Measurements from ENCODE around the gene HMX2.
A peak's percentile ranks its signal among the peaks of the same experiment; 100 is the strongest.

HMX2 gene, protein sequence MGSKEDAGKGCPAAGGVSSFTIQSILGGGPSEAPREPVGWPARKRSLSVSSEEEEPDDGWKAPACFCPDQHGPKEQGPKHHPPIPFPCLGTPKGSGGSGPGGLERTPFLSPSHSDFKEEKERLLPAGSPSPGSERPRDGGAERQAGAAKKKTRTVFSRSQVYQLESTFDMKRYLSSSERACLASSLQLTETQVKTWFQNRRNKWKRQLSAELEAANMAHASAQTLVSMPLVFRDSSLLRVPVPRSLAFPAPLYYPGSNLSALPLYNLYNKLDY

DNA sequence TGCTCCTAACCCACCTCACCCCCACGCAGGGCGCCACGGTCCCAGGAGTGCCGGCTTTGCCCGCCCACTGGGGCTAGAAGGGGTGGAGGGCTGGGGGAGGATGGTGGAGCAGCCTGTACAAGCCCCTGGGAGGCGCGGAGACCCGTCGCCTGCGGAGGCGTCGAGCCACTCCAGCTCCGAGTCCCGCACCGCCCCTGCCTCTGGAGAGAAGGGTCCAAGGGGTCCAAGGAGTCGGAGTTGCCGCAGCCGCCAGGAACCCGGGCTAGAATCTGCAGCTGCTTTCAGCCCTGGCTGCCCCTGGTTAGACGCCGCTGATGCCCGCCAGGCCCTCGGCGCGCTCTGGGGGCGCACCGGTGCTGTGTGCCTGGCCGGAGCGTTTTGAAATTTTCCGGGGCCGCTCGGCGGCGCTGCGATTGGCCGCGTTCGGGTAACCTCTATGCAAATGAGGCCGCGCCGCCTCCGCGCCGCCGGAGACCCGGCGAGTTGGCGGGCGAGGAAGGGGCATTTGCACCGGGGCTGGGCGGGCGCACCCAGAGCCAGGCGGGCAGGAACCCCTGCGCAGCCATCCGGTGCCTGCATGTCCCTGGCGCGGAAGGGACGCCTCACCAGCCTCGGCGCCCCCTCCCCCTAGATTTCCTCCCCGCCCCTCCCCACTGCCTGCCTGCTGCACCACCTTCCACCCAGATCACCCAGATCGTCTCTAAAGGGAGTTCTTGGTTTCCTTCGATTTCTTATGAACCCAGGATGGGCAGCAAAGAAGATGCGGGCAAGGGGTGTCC is at the start of gene HMX2:
TSS of gene HMX2 (plus strand) at position 502 of the 779 bp plus-strand sequence. CDS start at position 745, 243 bp downstream.
- DNase-seq (ENCODE audit: low spot score), result no peak

DNA sequence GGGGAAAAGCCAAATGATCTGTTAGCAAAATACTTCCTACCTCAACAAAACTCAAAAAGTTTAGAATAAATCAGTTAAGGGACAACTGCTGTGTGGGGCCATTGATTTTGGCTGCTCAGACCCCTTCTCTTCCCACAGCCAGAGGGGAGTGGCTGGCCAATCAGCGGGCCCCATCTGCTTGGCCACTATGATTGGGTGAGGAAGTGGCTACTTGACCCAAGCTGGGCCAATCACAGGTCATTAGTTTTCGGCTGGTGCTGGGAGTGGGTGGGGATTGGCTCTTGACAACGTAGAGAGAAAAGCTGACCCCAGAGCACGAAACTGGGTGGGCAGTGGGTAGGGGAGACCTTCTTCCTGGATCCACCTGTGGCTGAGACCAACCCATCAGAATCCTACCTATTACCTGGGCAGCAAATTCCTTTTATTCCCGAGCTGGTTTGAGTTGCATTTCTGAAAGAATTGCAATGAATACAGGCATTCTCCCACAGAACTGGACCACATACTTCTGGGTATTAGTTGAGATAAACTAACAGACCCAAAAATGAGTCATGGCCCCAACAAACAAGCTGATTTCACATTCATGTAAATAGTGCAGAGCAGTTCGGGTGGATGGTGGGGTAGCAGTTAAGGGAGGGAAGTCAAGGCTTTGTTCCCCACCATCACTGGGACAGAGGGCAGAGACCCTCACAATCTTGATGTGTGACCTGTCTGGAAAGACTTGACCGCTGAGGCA is 47.7 kb upstream of the HMX2 start:
- no peak for DNase-seq (ENCODE audit: low spot score)

DNA sequence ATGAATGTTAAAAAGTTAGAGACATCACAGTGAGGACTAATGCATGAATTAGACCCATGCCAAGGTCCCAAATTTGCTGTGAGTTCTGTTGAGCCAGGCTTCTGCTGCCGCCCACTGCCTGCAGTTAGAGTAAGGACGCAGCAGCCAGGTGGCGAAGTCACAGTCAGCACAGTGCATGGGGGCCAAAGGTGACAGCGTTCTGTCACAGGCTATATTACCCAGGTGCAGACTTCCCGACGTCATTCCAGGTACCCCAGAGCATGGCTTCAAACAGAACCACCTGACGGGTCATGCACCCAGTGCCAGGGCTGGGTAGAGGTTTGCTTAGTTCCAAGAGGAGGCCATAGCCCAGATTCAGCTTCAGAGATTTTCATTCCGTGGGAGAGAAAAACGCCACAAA is 46.1 kb upstream of the HMX2 start:
- DNase-seq (ENCODE audit: low spot score), result no peak

DNA sequence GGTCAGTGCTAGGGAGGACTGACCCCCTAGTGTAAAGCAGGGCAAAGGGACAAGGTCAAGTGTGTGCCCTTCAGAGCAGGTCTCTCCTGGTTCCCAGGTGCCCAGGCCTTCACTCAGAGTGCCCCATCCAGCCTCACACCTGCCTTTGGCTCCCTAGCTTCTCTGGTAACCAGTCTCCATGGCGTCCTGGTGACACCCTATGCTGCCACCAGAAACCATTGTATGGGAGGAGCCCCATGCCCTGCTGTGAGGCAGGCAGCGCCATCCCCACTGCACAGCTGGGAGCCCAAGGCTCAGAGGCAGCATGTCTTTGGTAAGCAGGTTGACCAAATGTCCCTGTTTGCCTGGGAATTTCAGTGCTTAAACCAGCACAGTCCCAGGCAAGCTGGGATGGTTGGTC is 45.3 kb upstream of the HMX2 start:
- no peak for DNase-seq (ENCODE audit: low spot score)

DNA sequence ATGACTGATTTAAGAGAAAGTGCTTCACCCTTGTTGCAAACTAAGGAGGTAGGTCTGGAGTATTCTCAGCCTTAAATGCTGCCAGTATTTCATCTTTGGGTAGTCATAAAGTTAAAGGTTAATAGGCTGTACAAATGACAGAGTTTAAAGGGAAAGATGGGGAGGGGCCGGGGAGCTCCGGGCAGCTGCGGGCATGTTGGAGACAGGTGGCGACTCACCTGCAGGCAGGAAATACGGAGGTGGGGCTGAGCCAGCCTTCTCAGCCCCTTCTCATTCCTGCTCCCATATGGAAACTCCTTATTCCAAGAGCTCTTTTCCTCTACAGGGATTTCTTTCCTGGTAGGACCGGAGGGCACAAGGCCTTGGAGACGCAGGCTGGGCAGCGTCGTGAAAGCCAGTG is 44.0 kb upstream of the HMX2 start:
- no peak for DNase-seq (ENCODE audit: low spot score)

DNA sequence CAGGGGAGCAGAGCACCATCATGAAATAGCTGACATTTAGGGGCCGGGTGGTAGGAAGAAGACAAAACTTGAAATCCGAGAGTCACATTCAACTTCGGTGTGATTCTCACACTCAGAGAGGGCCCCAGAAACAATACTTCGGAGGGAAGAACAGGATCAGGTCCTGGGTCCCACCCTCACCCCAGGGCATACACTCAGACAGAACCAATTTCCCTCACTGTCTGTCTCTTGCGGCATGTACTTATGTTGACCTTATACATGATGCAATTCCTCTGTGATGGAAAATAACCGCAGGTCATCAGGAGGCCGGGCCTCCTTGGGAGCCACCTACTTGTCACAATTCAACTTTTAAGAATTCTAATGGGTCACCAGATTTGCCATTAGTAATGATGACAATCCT is 38.5 kb upstream of the HMX2 start:
- DNase-seq (ENCODE audit: low spot score), result no peak

DNA sequence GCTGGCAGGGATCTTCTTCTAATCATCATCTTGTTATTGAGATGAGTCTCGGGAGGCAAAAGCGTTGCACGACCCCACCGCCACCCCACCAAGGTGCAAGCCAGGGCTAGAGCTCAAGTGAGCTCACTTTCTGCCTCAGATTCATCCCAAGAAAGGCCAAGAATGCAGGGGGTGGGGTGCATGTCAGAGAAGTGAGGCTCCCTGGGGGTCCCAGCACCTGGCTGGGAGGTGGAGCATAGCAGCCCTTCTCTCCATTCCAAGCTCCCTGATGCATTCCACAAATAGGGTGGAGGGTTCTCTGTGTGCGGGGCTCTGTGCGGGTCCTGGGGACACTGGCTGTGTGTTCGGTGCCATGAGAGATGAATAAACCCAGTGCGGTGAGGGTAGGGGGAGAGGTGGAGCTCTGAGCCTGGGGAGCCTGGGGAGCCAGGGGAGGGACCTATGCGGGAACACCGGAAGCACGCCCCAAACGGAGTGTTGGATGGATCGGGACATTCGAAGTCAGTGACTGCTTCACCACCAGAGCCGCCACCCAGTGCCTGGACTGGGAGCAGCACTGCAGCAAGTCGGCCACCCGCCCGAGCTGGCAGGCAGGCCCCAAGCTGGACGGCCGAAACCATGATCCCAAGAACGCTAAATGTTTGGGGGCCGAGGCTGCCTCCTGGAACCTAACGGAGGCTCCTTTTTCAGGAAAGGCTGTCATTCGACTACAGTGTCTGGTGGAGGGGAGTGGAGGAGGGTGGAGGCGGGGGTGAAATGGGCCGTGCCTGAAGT is 30.1 kb upstream of the HMX2 start:
- DNase-seq (ENCODE audit: low spot score), result no peak

DNA sequence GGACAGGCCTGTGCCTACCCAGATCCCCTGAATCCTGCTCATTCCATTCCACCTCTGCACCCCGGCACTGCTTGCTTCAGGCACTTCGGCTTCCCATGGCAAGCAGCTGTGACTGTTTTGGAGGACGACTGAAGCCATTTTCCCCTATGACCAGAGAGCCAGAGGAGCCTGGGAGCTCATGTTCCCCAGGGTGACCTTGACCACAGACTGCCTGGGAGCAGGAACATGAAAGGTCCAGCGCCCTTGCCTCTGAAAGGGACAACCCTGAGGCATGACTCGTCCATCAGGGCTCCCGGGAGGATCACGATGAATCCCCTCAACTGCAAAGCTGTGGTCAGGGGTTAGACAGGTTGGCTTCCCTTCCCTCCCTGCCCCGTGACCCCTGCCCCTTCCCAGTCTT is 28.9 kb upstream of the HMX2 start:
- DNase-seq (ENCODE audit: low spot score), result no peak

DNA sequence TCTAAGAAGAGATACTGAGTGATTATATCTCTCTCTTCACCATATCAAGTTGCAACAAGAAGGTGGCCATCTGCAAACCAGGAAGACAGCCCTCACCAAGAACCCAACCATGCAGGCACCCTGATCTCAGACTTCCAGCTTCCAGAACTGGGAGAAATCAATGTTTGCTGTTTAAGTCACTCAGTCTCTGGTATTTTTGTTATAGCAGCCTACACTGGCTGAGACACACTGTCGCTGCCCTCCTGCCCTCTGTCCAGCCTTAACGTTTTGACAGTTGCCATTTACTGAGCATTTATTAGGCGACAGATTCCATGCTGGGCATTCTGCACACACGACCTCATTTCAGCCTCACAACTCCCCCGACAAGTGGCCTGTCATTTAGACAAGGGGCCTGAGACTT is 21.7 kb upstream of the HMX2 start:
- DNase-seq (ENCODE audit: low spot score), result no peak

DNA sequence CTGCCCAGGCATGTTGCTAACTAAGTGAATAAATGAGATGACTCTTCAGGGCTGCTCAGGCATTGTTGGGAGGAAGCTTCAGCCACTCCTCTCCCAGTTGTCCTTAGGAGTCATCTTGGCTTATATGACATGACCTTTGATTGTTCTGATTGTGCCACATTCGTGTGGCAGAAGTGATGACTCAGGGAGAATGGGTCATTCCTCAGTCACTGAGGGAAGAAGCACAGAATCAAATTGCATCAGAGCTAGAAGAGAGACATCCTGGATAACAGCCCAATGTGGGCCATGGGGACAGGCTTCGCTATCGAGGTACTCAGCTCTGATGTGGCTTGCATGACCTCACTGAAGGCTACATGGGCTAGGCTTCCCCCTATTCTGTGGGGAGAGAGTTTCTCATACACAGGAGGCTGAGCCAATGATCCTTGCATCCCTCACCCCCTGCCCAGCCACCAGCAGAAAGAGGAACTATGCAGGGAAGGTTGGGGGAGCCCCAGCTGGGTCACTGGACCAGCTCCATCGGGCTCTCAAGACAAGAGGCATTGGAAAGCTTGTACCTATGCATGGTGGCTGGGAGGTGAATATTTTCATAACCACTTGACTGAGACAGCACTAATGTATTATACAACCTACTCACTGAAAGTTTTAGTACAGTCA is 18.2 kb upstream of the HMX2 start:
- DNase-seq (ENCODE audit: low spot score), result no peak

DNA sequence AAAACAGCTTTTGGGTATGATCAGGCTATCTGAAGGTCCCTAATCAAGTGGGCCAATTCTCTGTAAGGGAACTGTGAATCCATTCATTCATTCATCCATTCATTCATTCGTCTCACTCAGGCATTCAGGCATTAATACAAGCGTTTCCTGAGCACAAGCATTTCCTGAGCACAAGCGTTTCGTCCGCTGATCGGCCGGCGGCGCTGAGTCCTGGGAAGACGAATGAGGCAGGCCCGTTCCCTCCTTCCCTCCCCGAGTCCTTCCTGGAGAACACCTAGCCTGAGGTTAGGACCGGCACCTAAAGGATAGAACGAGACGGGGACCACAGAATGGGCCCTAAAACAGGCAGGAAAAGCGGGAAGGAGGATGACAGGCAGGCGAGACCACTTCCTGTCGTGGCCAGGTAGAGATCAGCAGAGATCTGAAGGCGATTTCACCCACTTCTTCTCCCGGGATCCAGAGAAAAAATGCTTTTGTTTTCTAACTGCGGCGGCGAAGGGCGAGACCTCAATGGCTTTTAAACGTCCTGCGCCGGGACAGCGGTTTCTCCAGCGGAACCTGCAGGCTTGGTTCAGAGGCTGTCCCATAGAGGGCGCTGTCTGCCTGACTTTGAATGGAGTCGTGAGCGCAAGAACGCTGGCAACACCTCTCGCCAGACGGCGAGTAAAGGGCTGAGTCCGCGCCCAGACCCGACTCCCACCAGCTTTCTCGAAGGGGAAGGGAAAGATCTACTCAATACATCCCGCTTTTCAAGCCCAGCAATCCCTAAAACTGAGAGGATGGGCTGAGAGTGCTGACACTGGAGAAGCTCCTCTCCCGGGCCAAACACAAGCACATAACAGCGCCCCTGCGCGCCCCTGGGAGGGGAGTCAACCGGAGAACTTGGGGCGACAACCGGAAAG is 15.1 kb upstream of the HMX2 start:
- DNase-seq (ENCODE audit: low spot score), result peak; percentile 93

DNA sequence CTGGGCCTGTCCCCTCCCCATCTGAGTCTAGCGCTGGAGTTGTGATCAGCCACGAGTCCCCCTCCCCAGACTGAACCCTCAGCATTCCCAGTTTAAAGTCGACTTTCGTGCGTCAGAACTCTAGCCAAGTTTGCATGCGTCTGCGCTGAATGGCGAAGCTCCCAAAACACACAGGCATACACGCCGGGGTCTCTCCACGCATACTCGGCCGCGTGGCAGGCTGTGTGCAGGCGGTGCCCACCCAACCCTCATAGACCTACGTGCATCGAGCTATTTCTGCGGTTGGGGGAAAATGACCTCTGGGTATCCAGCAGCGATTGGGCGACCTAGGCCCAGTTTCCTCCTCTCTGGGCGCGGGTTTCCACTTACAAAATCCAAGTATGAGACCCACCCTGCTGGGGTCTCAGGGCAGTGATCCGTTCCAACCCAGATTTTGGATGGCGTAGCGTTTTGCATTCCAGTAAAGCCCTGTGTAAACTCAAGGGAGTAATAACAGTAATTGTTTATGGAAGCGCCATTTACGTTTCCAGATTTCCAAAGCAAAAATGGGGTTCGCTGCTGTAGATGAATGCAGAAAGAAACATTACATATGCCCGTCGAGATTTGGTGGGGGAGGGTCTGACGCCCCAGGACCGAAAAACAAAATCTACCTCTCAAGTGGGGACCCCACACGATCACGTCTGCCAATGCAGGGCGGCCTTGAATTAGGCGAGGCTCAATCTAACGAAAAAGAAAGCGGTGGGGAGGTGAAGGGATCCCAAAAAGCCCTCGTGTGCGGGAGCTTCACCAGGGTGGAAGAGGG is 14.2 kb upstream of the HMX2 start:
- no peak for DNase-seq (ENCODE audit: low spot score)

DNA sequence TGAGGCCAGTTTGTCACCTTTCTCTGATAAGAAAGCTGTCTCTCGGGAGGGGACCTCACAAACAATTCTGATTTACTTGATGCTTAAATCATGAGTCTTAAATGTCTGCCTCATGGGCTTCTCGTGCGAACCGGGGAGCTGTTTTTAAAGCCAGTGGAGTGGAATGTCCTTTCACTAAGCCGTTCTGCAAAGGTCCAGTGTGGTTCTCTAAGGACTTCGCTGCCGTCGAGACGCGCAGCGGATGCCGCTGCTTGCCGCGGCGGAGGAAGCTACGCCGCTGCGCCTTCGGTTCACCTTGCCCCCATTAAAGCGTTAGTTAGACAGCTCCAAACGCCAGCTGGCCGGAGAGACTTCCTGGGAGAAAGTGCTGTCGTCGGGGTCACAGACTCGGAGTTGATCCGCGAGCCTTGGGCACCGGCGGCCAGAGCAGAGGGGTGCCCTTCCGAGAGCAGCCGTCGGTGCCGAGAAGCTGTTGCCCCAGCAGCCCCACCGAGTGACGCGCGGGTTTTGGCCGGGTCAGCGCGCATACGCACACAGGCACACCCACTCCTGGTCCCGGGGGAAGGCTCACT is 13.5 kb upstream of the HMX2 start:
- DNase-seq (ENCODE audit: low spot score), result no peak

DNA sequence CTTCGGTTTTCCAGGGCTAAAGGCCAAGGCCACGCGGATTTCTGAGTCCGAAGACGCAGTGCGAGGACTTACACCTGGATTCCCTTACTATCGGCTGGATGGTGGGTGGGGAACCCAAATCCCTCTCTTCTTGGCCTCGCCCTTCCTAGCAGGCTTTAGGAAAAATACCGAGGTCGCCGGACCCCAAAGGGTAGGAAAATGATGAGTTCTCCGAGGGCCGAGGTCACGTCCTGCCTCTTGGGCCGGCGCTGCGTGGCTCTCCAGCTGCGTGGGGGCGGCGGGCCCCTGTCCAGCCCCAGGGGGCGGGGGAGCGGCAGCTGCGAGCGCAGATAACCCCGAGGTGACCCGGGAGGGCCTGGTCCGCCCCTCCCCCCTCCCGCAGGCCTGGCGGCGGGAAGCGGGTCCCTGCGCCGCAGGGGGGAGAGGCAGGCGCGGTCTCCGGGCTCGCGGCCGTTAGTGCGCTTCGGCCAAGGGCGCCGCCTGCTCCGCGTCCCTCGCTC is 13.0 kb upstream of the HMX2 start:
- DNase-seq (ENCODE audit: low spot score), result no peak

DNA sequence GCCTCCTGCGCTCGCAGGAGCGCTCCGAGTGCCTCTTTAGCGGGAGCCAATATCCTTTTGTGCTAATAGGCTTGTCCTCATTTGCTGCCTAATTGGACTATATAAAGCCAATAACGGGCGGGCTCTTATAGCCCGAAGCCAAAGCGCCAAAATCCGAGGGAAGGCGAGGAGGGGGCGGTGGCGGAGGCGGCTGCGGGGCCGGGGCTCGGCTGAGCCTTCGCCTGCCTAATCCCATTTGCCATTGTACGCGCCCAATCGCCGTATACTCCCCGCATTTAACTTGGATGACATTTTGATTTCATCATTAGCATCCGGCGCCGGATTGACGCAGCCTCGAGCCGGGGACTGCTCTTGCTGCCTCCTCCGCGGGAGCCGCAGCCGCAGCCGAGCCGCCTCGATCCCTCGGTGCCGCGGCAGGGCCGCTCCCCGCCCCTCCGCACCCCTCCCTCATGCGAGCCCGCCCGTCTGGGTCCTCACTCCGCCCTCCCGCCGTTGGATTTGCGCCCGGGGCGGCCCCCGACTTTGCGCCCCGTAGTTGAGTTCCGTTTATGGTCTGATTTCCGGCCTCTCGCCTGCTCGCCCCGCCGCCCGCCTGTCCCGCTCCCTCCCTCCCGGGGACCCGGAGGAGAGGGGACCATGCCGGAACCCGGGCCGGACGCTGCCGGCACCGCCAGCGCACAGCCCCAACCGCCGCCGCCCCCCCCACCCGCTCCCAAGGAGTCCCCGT is 12.4 kb upstream of the HMX2 start, which contains the start of gene HMX3:
TSS of gene HMX3 (plus strand) at position 556 of the 727 bp plus-strand sequence. CDS start at position 637, 81 bp downstream.
- DNase-seq (ENCODE audit: low spot score), result peak; percentile 53

DNA sequence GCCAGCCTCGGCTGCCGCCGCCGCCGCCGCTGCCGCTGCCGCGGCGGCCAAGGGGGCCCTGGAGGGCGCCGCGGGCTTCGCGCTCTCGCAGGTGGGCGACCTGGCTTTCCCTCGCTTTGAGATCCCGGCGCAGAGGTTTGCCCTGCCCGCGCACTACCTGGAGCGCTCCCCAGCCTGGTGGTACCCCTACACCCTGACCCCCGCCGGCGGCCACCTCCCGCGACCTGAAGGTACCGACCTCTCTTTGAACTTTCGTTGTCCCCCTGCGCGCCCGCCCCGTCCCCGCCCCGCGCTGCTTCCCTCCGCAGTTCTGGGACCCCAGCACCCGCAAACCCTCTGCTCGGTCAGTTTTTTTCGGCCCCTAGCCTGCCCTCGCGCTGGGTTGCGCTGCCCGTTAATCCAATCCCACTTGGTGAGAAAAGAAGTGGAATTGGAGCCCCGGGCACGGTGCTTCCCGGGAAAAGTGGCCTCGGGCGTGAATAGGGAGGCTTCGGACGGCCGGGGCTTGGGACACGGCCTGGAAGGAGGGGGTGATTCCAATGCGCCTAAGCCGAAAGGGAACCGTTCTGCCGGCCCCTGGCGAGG is 11.6 kb upstream of the HMX2 start:
- DNase-seq (ENCODE audit: low spot score), result no peak

DNA sequence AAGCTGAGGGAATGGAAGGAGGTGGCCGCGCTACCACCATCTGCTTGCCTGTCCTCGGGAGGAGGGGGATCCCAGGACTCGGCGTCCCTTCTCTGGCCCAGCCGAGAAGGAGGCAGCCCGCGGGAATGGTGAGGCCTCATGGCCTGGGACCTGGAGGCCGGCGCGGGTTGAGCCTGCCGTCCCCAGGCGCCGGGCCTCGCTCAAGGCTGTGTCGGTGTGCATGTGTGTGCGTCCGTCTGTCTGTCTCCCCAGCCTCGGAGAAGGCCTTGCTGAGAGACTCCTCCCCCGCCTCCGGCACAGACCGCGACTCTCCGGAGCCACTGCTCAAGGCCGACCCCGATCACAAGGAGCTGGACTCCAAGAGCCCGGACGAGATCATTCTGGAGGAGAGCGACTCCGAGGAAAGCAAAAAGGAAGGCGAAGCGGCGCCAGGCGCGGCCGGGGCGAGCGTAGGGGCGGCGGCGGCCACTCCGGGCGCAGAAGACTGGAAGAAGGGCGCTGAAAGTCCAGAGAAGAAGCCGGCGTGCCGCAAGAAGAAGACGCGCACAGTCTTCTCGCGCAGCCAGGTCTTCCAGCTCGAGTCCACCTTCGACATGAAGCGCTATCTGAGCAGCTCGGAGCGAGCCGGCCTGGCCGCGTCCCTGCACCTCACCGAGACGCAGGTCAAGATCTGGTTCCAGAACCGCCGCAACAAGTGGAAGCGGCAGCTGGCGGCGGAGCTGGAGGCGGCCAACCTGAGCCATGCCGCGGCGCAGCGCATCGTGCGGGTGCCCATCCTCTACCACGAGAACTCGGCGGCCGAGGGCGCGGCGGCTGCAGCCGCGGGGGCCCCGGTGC is 10.9 kb upstream of the HMX2 start:
- no peak for DNase-seq (ENCODE audit: low spot score)

Data from AG20443 (cell line).